MCF 10A (cell line): Measurements from ENCODE around the gene TNPO1. TPM values are rescaled to one million over a fixed set of nuclear protein-coding genes. Genes with fewer than 3 reads are reported as not detected.

Source experiments
- BruUV-seq: library from RNA; stranded (reverse); fragments of 400-500 nt; replicated peaks from 2 replicates; lab custom pipeline; 2021; lab: Mats Ljungman, UMichigan
- CTCF ChIA-PET: fragments of 300-600 bp; sonication (Branson Sonifier 250); formaldehyde crosslinking; extraction: SDS; loops from one replicate; lab custom pipeline; 2021; ENCODE audit warnings: antibody characterized with exemption, inconsistent platforms; lab: Yijun Ruan, JAX
- POLR2A ChIA-PET: fragments of 300-600, 350-650 bp; sonication (Branson Sonifier 250); formaldehyde crosslinking; extraction: SDS; loops from one replicate; lab custom pipeline; 2020; ENCODE audit warnings: antibody characterized with exemption, inconsistent platforms; lab: Yijun Ruan, JAX
- DNase-seq: peaks from one replicate; pipeline ENCODE4 v3.0.0-alpha.2; 2018; ENCODE audit not compliant: unreplicated experiment
- H3K27ac Mint-ChIP-seq: one replicate; pipeline ENCODE4 v1.8.0; 2022; ENCODE audit warnings: mild to moderate bottlenecking, low read depth, mixed read lengths; ENCODE audit not compliant: unreplicated experiment
- H3K27me3 Mint-ChIP-seq: one replicate; pipeline ENCODE4 v1.8.0; 2022; ENCODE audit warnings: mixed read lengths; ENCODE audit not compliant: insufficient read depth, unreplicated experiment
- H3K36me3 Mint-ChIP-seq: one replicate; pipeline ENCODE4 v1.8.0; 2022; ENCODE audit warnings: mild to moderate bottlenecking, moderate library complexity, mixed read lengths; ENCODE audit not compliant: insufficient read depth, unreplicated experiment
- H3K4me1 Mint-ChIP-seq: one replicate; pipeline ENCODE4 v1.8.0; 2022; ENCODE audit warnings: mixed read lengths; ENCODE audit not compliant: insufficient read depth, unreplicated experiment
- H3K4me3 Mint-ChIP-seq: one replicate; pipeline ENCODE4 v1.8.0; 2022; ENCODE audit warnings: mild to moderate bottlenecking, moderate library complexity, mixed read lengths; ENCODE audit not compliant: unreplicated experiment
- H3K9me3 Mint-ChIP-seq: one replicate; pipeline ENCODE4 v1.8.0; 2022; ENCODE audit warnings: mixed read lengths; ENCODE audit not compliant: unreplicated experiment
- intact Hi-C: fragments of 100-400 bp; cut with micrococcal nuclease; formaldehyde crosslinking; loops from 2 replicates; pipeline ENCODE4 v1.14.1; 2022
- total RNA-seq: library from RNA; stranded (reverse); gene quantifications from 2 replicates; pipeline ENCODE4 v1.2.3, GENCODE V29; 2022
- TF ChIP-seq, protein P1 (sequence below): fragments of 200-600 bp; IDR thresholded peaks from one replicate; pipeline ENCODE4 v1.8.0; 2022; ENCODE audit warnings: antibody characterized with exemption, mild to moderate bottlenecking; ENCODE audit not compliant: unreplicated experiment

Gene TNPO1
- total RNA-seq, 1 experiment from 2014 or later, result 167 TPM

DNA sequence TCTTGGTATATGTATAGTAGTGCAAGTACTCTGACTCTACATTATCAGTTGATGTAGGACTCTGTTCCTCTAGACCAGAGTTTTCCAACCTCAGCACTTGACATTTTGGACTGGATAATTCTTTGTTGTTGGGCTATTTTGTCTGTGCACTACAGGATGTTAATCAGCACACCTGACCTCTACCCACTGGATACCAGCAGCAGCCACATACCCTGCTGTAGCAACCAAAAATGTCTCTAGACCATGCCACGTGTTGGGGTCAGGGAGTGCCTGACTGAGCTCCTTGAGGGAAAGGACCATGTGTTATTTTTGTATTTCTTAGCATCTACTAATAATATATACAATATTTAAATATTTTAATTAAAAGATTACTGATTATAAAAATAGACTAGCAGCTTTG lies 42.7 kb downstream of the TNPO1 start:
- TF ChIP-seq, protein P1, sequence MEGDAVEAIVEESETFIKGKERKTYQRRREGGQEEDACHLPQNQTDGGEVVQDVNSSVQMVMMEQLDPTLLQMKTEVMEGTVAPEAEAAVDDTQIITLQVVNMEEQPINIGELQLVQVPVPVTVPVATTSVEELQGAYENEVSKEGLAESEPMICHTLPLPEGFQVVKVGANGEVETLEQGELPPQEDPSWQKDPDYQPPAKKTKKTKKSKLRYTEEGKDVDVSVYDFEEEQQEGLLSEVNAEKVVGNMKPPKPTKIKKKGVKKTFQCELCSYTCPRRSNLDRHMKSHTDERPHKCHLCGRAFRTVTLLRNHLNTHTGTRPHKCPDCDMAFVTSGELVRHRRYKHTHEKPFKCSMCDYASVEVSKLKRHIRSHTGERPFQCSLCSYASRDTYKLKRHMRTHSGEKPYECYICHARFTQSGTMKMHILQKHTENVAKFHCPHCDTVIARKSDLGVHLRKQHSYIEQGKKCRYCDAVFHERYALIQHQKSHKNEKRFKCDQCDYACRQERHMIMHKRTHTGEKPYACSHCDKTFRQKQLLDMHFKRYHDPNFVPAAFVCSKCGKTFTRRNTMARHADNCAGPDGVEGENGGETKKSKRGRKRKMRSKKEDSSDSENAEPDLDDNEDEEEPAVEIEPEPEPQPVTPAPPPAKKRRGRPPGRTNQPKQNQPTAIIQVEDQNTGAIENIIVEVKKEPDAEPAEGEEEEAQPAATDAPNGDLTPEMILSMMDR, result no peak
- Mint-ChIP-seq H3K27ac (no peak overlapping the region), H3K36me3 (peaks cover 88% of the 10 kb centered on the region), H3K4me1 (peaks cover 8% of the 10 kb centered on the region), H3K4me3 (no peak overlapping the region), H3K9me3 (no peaks in the 10 kb centered on the region), H3K27me3 (no peaks in the 10 kb centered on the region)
- ChIA-PET POLR2A (interaction anchor here (1.6 to 3.2 kb wide), 2 partner anchors 10 to 41 kb away, joined by 4 to 19 read pairs; no protein-coding TSS in a partner anchor), CTCF (no interaction called here)
- BruUV-seq, result no TSS peak
- intact Hi-C loops, result no loop called here
- no peak for DNase-seq

DNA sequence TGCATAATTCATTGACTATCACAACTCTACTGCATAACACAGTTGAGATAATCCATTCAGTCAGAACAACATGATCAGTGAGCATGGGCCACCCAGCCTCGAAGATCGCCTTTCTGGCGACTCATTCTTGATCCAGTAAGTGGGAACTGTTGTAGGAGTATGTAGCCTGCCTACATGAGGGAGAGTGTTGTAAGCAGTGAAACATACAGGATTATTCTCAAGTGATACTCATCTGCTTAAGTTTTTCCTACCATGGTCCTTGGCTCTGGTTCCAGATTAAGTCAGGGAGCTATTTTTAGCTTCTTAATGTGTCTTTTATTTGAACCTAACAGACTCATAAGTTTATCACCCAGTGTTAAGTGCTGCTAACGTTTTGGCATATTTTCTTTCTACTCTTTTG lies 44.0 kb downstream of the TNPO1 start:
- no TSS peak for BruUV-seq
- H3K36me3 Mint-ChIP-seq, result peaks cover 89% of the 10 kb centered on the region

DNA sequence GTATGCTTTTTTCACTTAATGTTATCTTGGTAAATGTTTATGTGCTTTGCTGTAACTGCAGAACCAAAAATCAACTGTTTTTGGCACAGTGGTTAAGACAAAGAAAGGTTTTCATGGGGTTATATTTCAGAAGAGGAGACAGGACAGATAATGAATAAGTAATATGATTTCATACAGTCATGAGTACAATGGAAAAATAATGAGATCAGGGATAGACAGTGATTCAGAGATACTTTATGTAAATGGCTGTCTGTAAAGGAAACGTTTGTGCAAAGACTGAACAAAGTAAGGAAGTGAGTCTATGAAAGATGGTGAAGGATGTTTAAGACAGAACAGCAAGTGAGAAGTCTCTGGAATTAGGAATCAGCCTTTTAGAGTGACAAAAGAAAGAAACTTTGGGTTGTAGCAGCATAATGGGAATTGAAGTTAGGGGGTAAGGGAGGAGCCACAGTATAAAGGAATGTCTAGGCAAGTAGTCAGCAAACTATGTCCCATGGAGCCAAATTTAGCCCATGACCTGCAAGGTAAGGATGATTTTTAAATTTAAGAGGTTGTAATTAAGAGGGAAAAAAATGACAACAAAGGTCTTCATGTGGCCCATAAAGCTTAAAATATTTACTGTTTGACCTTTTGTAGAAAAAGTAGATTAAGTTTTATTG lies 55.0 kb downstream of the TNPO1 start:
- ChIA-PET CTCF (interaction anchor here (0.6 to 0.7 kb wide), 3 partner anchors 250 to 907 kb away, joined by 3 read pairs; no protein-coding TSS in a partner anchor), POLR2A (interaction anchor here (0.6 to 2.6 kb wide), 8 partner anchors 10 to 540 kb away, joined by 3 to 9 read pairs (median 3); no protein-coding TSS in a partner anchor)
- TF ChIP-seq, protein P1, result no peak
- Mint-ChIP-seq H3K4me3 (no peak overlapping the region), H3K9me3 (no peaks in the 10 kb centered on the region), H3K27ac (no peak overlapping the region), H3K4me1 (peaks cover 10% of the 10 kb centered on the region), H3K27me3 (no peaks in the 10 kb centered on the region), H3K36me3 (peaks cover 100% of the 10 kb centered on the region)
- intact Hi-C loops, result no loop called here
- BruUV-seq, result no TSS peak
- no peak for DNase-seq

More for the DNA sequence above, 44.0 kb downstream of the TNPO1 start:
- intact Hi-C loops, result no loop called here
- H3K27ac Mint-ChIP-seq, result no peak overlapping the region
- ChIA-PET POLR2A (interaction anchor here (0.7 to 3.2 kb wide), 7 partner anchors 9 to 457 kb away, joined by 3 to 19 read pairs (median 5); no protein-coding TSS in a partner anchor), CTCF (interaction anchor here (0.6 to 1.1 kb wide), 2 partner anchors 12 to 505 kb away, joined by 3 read pairs; no protein-coding TSS in a partner anchor)
- no peak for DNase-seq
- no peaks in the 10 kb centered on the region for H3K9me3 Mint-ChIP-seq
- no peak overlapping the region for H3K4me3 Mint-ChIP-seq
- peaks cover 5% of the 10 kb centered on the region for H3K4me1 Mint-ChIP-seq
- TF ChIP-seq, protein P1, result no peak
- H3K27me3 Mint-ChIP-seq, result no peaks in the 10 kb centered on the region

DNA sequence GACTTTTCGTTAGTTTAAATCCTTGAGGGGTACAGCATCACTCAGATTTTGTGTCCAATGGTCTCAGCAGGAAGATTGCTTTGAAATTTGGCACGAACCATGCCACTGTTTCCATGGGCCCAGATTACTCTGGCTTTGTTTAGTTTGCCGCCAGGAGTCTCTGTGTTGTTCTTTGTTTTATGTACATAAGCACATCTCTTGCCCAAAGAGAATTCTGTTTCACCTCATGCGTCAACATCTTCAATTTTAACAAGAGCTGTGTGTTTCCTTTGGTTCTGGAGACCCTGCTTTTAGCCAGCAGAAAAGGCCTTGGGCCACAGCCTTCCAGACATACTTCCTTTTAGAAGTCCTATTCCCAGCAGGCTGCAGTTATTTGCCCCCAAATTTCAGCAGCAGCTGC lies 62.4 kb downstream of the TNPO1 start:
- intact Hi-C loops, result no loop called here
- DNase-seq, result no peak
- TF ChIP-seq, protein P1, result no peak
- no peak overlapping the region for H3K27ac Mint-ChIP-seq
- POLR2A ChIA-PET, result no interaction called here
- peaks cover 96% of the 10 kb centered on the region for H3K36me3 Mint-ChIP-seq
- no peaks in the 10 kb centered on the region for H3K27me3 Mint-ChIP-seq
- no peaks in the 10 kb centered on the region for H3K9me3 Mint-ChIP-seq
- BruUV-seq, result no TSS peak
- H3K4me1 Mint-ChIP-seq, result peaks cover 7% of the 10 kb centered on the region
- CTCF ChIA-PET, result no interaction called here
- no peak overlapping the region for H3K4me3 Mint-ChIP-seq
